Measurements from ENCODE around the gene PLCD1. TPM values are rescaled to one million over a fixed set of nuclear protein-coding genes. Genes with fewer than 3 reads are reported as not detected.

PLCD1 gene
- total RNA-seq, 1 experiment from 2014 or later, result 7.9 TPM

DNA sequence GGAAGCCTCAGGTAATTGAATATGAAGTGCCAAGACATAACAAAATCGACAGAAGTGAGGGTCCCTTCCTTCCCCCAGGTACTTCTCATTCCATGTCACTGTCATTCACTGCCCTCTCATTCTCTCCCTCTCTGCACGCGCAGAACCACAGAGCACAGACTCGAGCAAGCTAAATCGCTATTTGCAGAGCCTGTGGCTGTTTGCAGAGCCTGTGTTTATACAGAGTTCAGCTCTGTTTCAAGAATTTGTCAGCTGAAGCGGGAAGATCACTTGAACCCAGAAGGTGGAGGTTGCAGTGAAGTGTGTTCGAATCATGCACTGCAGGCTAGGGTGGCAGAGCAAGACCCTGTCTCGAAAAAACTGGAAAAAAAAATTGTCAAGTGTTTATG is 36.4 kb downstream of the PLCD1 start:
- H3K27me3 ChIP-seq (replicated peaks; ENCODE audit: control insufficient read depth, insufficient read depth, low read length), result no peaks in the 10 kb centered on the region
- no peak for DNase-seq
- POLR2A ChIA-PET, result interaction anchor here (1.3 kb wide), 1 partner anchor 29 kb away, joined by 5 read pairs; no protein-coding TSS in a partner anchor
- CTCF ChIA-PET, result interaction anchor here (0.9 to 1.2 kb wide), 2 partner anchors 11 to 29 kb away, joined by 3 read pairs; no protein-coding TSS in a partner anchor
- peaks cover 34% of the 10 kb centered on the region for H3K36me3 Mint-ChIP-seq (ENCODE audit: insufficient read depth, unreplicated experiment)
- intact Hi-C loops (cut with micrococcal nuclease; ENCODE audit: unreplicated experiment), result loop anchor here (1.0 kb wide), 1 partner anchor 57 kb away; no protein-coding TSS in a partner anchor
- H3K27me3 Mint-ChIP-seq (ENCODE audit: insufficient read depth, unreplicated experiment), result no peaks in the 10 kb centered on the region
- H3K27ac Mint-ChIP-seq (ENCODE audit: unreplicated experiment), result peak overlapping the region; percentile 100
- peaks cover 93% of the 10 kb centered on the region for H3K4me1 ChIP-seq
- no peak overlapping the region for H3K4me3 ChIP-seq (ENCODE audit: low read depth, low read length)
- no peak for TF ChIP-seq CTCF (IDR thresholded peaks at IDR 0.05; ENCODE audit: insufficient read depth in 1 of 2, low read depth in 1 of 2, low read length in 1 of 2, severe bottlenecking in 1 of 2, unreplicated experiment in 1 of 2)
- H3K4me3 Mint-ChIP-seq (ENCODE audit: unreplicated experiment), result peak overlapping the region; percentile 73
- BruUV-seq (replicated peaks), result TSS peak; percentile 93
- no peaks in the 10 kb centered on the region for H3K36me3 ChIP-seq (ENCODE audit: control insufficient read depth, insufficient read depth, low read length)
- no peaks in the 10 kb centered on the region for H3K9me3 ChIP-seq
- peaks cover 68% of the 10 kb centered on the region for H3K4me1 Mint-ChIP-seq (ENCODE audit: low read depth, unreplicated experiment)
- H3K9me3 Mint-ChIP-seq (ENCODE audit: unreplicated experiment), result no peaks in the 10 kb centered on the region

DNA sequence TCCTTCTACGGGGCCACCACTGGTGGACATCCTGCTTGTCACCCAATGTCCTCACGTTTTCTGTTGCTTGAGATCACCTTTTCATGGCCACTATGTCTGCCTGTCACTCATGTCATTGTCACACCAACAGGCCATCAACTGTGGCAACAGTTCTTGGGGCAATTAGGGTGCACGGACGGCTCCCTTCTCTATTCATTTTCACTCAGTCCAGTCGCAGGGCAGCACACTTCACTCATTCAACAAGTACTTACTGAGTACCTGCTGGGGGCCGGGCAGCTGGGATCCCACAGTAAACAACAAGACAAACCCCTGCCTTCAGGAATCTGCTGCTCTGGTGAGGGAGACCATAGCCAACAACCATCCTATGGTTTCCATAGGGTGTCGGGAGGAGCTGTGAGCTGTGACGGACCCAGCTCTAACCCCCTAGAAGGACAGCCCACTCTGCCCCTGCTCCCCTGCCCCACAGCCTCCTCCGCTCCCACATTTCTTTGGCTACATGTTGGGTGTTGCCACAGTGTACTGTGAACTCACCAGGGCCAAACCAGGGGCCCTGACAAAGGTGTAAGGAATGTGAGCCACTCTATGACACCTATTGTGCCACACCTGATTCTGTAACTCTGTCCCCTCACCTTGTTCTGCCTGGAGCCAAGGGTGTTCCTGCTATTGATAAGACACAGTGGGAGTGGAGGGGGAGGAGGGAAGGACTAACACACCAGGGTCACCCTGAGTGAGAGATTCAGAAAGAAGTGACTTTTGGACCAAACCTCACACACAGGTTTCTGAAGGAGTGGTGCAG is 37.0 kb downstream of the PLCD1 start:
- intact Hi-C loops (cut with micrococcal nuclease; ENCODE audit: unreplicated experiment), result loop anchor here (1.0 kb wide), 1 partner anchor 56 kb away; no protein-coding TSS in a partner anchor
- TF ChIP-seq CTCF (IDR thresholded peaks at IDR 0.05; ENCODE audit: insufficient read depth in 1 of 2, low read depth in 1 of 2, low read length in 1 of 2, severe bottlenecking in 1 of 2, unreplicated experiment in 1 of 2), result no peak
- peak; percentile 86 to 95 for DNase-seq
- Mint-ChIP-seq H3K27me3 (ENCODE audit: insufficient read depth, unreplicated experiment) (no peaks in the 10 kb centered on the region), H3K9me3 (ENCODE audit: unreplicated experiment) (no peaks in the 10 kb centered on the region), H3K36me3 (ENCODE audit: insufficient read depth, unreplicated experiment) (peaks cover 38% of the 10 kb centered on the region), H3K4me3 (ENCODE audit: unreplicated experiment) (peak overlapping the region; percentile 73), H3K27ac (ENCODE audit: unreplicated experiment) (peak overlapping the region; percentile 100), H3K4me1 (ENCODE audit: low read depth, unreplicated experiment) (peaks cover 70% of the 10 kb centered on the region)
- BruUV-seq (replicated peaks), result TSS peak; percentile 93
- no peaks in the 10 kb centered on the region for H3K9me3 ChIP-seq
- H3K36me3 ChIP-seq (ENCODE audit: control insufficient read depth, insufficient read depth, low read length), result no peaks in the 10 kb centered on the region
- no peaks in the 10 kb centered on the region for H3K27me3 ChIP-seq (replicated peaks; ENCODE audit: control insufficient read depth, insufficient read depth, low read length)
- ChIA-PET CTCF (interaction anchor here (0.9 to 1.2 kb wide), 2 partner anchors 11 to 28 kb away, joined by 3 read pairs; no protein-coding TSS in a partner anchor), POLR2A (interaction anchor here (0.7 to 1.3 kb wide), 2 partner anchors 11 to 28 kb away, joined by 3 to 5 read pairs; no protein-coding TSS in a partner anchor)
- peak overlapping the region; percentile 24 for H3K4me3 ChIP-seq (ENCODE audit: low read depth, low read length)
- peaks cover 93% of the 10 kb centered on the region for H3K4me1 ChIP-seq

GRCh38 chr3:37991823-37992222 is 37.6 kb downstream of the PLCD1 start:
- Histone ChIP-seq H3K4me1 (peaks cover 91% of the 10 kb centered on the region), H3K27me3 (replicated peaks; ENCODE audit: control insufficient read depth, insufficient read depth, low read length) (no peaks in the 10 kb centered on the region), H3K36me3 (ENCODE audit: control insufficient read depth, insufficient read depth, low read length) (no peaks in the 10 kb centered on the region), H3K9me3 (no peaks in the 10 kb centered on the region), H3K4me3 (ENCODE audit: low read depth, low read length) (peak overlapping the region; percentile 24)
- DNase-seq, result peak in 1 of 2 experiments; percentile 30
- ChIA-PET POLR2A (interaction anchor here (0.7 to 1.3 kb wide), 2 partner anchors 12 to 27 kb away, joined by 3 to 5 read pairs; no protein-coding TSS in a partner anchor), CTCF (interaction anchor here (1.2 kb wide), 1 partner anchor 27 kb away, joined by 3 read pairs; no protein-coding TSS in a partner anchor)
- Mint-ChIP-seq H3K9me3 (ENCODE audit: unreplicated experiment) (no peaks in the 10 kb centered on the region), H3K27ac (ENCODE audit: unreplicated experiment) (peak overlapping the region; percentile 100), H3K4me3 (ENCODE audit: unreplicated experiment) (peak overlapping the region; percentile 73), H3K27me3 (ENCODE audit: insufficient read depth, unreplicated experiment) (no peaks in the 10 kb centered on the region), H3K36me3 (ENCODE audit: insufficient read depth, unreplicated experiment) (peaks cover 43% of the 10 kb centered on the region), H3K4me1 (ENCODE audit: low read depth, unreplicated experiment) (peaks cover 69% of the 10 kb centered on the region)
- BruUV-seq (replicated peaks), result no TSS peak
- intact Hi-C loops (cut with micrococcal nuclease; ENCODE audit: unreplicated experiment), result no loop called here
- TF ChIP-seq CTCF (IDR thresholded peaks at IDR 0.05; ENCODE audit: insufficient read depth in 1 of 2, low read depth in 1 of 2, low read length in 1 of 2, severe bottlenecking in 1 of 2, unreplicated experiment in 1 of 2), result no peak
